HL-60/S4 treated with retinoic acid at 250 ng/mL for 4 days and 3 days (cell line): ENCODE data around the gene KRT75.

Source experiments
- in situ Hi-C: fragments of 300-500 bp; cut with MboI; formaldehyde crosslinking; loops from 2 replicates; pipeline ENCODE4 v1.7.0; 2022; ENCODE audit warnings: low sequenced_read_pairs

The KRT75 gene

DNA sequence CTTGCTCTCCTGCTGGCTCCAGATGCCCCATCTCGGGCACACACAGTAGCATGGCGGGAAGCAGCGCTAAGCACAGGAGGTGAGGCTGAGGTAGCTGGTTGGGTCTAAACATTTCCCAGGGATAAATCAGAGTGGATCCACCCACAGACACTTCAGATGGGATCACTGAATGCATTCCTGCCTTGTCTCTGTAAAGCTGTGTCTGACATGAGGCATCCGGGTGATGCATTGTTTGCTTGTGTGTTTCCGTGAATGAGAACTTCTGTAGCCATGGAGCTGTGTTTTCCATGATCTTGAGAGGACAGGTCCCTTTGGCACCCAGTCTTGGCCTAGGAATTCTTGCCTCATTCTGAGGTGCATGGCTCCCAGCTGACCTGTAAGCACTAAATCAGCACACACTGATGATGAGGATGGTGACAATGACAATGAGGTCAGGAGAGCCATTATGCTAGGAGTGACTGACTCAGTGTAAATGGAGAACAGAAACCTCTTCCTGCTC, 6.7 kb upstream of the KRT75 start:
- in situ Hi-C loops: no loop called here

DNA sequence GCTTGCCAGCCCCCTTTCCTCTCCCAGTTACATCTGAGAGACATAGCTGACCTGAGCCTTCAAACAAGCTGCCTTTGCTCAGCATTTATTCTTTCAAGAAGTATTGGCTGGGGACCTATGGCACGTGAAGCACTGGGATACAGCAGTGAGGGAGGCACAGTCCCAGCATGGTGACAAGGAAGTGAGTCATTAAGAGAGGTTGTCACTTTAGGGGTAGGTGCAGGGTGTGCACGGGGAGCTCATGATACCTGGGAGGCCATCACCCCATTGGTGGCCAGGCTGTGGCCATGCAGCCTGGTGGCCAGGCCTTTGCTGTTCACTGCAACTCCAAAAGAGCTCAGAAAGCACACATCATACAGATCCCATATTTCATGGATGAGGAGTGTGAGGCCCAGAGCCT, 5.7 kb upstream of the KRT75 start:
- in situ Hi-C loops: no loop called here

DNA sequence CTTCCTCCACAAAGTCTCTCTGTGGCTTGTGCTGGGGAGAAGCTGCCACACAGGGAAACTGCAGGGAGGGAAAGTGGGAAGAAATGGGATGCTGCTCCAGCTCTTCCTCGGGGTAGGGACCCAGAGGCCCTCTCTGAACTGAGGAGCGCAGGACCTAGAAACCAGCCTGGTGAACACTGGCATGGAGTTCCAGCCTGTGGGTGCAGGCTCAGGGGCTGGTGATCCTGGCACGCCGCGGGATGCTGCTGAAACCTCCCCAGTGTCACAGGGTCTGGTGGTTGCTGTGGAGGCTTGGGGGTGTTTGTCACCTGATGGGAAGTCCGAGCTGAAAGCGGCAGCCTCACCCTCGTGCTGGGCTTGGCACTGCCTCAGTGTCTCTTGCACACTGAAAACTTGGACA, 5.2 kb upstream of the KRT75 start:
- in situ Hi-C loops: no loop called here

DNA sequence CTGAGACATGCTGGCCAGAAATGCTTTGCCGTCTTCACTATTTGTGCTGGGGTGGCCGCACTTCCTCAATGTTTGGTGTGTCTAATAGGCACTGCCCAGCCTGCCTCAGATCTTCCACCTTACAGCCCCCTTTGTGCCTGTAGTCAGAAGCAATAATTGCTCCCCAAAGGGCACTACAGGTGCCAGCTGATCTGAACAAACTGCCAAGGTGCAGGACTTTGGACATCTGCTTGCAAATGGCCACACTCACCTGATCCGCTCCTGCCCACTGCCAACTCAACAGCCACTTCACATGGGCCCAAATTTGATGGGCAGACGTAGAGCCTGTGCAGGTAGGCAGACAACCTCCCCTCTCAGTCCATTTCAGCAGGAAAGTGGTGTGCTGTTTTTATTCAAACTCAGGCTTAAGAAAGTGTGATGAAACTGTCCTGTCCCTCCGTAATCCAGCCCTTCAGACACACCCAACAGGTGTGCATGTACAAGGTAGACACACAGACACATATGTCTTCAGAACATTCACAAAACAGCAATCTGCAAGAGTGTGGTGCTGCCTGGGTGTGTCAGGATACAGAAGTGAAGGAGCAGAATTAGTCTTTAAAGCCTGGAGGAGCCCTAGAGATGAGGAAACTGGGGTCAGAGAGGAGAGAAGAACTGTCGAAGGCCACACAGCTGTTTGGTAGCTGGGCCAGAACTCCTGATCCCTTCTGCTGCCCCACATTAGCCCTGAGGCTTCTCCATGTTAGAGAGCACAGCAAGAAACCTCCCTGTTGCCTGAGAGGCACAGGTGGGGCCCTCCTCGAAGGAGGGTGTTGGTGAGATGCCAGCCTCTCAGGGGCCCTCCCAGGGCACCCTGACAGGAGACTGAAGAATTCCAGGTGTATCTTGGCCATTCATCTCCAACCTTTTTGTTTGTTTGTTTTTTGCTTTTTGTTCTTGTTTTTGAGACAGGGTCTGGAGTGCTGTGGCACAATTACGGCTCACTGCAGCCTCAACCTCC, 4.4 kb upstream of the KRT75 start:
- in situ Hi-C loops: no loop called here

DNA sequence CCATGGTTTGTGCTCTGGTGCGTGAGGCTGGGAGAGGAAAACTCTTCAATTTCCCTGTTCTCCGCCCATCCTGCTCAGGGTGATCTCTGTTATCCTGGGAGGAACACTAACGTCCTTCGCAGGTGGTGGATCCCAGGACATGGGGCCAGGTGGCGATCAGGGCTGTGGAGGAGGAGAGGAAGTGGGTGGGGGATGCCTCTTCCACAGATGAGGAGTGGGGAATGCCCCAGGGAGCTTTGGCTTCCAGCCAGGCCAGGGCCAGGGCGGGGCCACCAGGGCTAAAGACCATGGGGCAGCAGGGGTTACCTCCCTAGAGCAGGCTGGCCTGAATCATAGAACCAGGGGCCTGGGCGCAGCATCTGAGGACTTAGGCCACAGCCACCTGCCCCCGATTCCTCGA, 3.3 kb upstream of the KRT75 start:
- in situ Hi-C loops: no loop called here

DNA sequence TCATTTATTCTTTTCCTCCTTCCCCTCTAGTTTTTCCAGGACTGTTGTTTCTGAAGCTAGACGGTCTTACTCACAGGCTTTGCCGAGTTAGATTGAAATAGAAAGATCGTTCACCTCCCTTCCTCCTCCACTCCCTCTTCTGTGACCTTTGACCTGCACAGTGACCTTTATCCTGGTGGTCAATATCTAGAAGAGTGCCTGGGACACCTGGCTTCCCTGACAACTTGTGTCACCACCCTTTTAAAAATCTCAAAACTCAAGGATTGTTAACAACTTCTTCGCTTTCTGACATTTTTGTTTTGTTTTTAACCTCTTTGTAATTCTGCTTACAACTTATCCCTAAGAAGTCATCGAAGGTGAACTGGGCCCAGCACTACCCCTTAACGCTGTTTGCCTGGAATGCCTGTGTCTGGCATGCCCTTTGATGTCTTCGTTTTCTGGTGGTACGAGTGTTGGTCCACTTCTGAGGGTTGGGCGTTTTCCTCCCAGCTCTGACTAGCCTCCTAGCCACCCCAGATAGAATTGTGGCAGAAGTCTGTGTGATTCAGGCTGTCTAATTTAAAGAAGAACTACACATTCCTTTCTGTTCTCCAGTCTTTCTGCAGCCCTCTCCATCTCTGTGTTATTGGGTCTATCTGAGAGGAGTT, 2.8 kb upstream of the KRT75 start:
- in situ Hi-C loops: no loop called here

DNA sequence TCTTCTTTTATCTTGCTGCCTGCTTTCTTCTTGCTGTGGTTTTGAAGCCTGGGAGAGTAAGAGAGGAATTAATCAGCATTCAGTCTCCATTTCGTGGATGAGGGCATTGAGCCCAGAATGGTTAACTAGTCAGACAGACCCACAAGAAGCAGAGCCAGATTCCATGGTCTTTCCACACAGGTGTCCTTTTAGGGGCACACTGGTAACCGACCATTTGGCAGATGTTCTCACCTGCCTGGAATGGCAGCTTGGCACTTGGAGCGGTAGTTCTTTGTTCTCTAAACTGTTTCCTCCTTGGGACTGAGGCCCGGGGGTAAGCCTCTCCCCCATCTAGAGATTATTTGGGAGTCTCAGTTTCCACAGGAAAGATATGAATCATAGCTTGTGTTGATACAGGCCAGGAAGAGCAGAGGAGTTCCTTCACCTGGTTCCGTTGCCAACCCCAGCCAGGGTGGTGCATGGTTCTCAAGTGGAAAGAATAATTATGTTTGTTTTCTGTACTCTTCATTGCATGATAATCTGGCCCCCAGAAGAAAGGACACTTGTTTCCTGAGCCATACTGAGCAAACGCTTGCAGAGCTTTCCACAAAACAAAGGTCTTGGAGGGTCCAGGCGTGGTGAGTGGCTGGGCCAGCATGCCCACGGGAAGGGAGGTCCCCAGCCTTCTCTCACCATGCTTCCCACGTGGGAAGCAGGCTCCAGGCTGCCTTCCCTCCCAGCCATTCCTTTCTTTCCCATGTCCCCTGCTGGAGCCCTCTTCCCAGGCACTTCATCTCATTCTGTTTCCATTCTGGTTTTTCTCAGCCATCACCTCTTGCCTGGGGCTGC, 2.0 kb upstream of the KRT75 start:
- in situ Hi-C loops: no loop called here

DNA sequence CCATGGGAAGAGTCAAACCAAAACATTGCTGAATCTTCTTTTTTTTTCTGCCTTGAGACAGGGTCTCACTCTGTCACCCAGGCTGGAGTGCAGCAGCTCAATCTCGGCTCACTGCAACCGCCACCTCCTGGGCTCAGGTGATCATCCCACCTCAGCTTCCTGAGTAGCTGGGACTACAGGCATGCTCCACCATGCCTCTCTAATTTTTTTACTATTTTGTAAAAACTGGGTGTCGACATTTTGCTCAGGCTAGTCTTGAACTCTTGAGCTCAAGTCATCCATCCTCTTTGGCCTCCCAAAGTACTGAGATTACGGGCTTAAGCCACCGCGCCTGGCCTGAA, 1.5 kb upstream of the KRT75 start:
- in situ Hi-C loops: no loop called here

DNA sequence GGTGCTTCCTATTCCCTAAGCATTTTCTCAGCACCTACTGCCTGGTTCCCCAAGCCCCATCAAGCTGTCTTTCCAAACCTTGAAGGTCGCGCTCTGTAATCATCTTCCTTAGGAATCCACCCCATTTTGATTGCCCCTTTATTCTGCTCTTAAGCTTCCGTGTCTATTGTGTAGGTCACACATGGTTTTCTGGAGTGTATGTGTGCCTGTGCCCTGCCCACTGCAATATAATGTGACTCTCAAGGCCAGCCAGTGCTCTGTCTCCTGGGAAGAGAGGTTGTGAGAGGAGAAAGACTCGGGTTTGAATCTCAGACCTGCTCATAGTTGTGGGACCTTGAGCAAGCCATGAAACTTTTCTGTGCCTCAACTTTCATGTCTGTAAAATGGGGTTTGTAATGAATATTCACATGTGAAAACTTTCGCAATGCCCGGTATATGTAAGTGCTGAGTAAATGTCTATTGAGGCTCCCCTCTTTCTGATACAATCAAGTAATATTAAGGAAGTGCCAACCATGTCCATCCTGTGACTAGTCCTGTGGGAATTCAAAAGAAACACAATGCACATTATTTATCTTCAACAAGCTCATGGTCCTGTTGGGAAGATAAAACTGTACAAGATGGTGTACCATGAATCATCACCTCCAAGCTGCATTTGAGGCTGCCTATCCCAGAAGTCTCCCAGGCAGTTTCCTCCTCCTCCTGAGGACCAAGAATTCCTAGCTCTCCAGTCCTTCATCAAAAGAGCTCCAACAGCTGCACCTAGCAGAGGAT, 774 bp upstream of the KRT75 start:
- in situ Hi-C loops: no loop called here

DNA sequence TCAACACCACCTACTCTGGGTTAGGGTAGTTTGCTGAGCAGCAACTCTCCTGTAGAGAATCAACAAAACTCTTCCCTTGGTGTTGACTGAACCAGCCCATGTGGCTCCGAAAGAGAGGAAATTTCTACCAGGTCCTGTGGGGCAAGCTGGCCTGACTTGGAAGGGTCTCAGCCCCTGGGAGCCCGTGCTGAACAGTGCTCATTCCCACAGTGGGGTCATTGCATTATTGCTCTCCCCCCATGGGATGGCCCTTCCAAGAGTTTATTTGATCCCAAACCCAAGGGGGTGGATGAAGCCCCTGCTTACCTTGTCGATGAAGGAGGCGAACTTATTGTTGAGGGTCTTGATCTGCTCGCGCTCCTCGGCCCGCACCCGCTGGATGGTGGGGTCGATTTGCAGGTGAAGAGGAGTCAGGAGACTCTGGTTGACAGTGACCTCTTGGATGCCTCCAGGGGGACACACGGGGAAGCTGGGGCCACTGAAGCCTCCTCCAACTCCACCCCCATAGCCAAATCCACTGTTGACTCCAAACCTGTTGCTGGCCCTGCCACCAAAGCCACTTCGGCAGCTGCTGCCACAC, 580 bp downstream of the KRT75 start:
- in situ Hi-C loops: no loop called here

DNA sequence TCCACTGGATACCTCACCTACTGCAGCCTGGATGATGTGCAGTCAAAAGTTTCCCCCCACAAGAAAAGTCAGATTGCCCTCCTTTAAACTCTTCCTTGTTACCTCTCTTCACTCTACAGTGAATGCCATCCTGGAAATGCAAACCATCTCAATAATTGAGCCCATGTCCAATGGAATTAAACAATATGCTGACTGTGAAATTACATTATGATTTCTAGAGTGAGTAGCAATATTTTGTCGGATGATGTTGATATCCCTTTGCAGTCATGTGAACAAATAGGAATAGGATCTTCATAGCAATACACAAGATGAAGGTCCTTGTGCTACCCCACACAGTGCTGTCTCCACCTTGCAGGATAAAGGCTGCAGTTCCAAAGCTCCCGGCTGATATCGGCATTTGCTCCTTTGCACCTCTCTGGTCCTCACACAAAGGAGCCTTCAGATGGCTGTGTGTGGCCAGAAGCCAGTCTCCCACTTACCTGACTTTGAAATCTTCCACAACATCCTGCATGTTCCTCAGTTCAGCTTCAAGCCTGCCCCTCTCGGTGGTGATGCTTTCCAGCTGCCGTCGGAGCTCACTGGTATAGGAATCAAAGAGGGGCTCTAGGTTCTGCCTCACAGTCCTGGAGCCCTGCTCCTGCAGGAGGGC, 1.5 kb downstream of the KRT75 start:
- in situ Hi-C loops: no loop called here

DNA sequence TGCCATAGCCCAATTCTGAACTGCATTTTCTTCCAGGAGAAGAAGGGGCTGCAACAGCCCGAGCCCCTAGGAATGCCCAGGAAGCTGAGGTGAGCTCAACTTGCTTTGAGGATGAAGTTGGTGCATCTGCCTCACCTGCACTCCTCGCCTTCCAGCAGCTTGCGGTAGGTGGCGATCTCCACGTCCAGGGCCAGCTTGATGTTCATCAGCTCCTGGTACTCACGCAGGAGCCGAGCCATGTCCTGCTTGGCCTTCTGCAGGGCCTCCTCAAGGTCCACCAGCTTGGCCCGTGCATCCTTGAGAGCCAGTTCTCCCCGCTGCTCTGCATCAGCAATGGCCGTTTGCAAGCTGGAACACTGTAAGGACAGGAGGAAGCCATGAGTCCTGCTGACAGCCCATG, 6.0 kb downstream of the KRT75 start:
- in situ Hi-C loops: no loop called here

DNA sequence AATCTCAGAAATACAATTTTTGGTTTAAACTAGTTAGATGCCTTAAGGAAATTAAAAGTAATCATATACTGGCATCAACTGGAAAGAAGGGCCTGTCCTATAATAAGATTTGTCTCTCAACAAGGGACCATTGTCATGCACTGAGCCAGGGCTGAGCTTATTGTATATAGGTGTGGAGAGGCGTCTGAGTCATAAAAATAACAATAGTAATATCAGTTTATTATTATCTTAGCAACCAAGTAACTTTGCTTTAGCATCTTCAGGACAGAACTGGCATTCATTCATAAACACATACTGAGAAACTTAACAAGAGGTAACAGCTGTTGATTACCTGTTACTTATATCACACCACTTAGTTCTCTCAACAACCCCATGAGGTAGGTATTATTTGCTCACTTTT, 7.1 kb downstream of the KRT75 start:
- in situ Hi-C loops: no loop called here

DNA sequence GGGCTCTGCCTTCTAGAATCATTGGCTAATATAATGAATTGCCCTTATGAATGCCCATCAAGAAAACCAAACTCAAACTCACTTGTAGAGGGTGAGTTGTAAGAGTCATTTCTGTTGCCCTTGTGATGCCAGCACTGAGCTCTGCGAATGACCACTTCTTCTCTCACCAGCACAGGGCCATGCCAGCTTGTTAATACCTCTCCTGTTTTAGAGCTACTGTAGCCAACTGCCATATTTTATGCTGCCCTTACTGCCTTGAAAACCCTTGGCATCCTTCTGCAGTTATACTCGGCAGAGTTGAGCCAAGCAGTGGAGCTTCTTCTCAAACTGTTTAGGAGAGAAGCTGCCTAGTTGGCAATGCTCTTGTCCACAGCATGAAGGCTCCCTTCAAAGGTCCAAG, 8.1 kb downstream of the KRT75 start:
- in situ Hi-C loops: no loop called here

DNA sequence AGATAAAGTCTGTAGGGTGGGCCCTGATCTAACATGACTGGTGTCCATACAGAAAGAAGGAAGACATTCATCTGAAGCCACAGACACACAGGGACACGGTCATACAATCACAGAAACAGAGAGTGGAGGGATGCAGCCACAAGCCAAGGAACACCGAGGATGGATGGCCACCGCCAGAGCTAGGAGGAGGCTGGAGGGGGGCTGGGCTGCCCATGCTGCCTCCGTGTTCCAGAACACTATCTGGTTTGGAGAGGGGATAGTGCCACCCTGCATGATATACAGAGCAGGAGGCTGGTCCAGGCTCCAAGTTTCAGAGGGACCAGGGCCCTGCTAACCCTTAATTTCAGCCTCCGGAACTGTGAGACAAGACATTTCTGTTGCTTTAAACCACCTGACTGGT, 8.7 kb downstream of the KRT75 start:
- in situ Hi-C loops: no loop called here

DNA sequence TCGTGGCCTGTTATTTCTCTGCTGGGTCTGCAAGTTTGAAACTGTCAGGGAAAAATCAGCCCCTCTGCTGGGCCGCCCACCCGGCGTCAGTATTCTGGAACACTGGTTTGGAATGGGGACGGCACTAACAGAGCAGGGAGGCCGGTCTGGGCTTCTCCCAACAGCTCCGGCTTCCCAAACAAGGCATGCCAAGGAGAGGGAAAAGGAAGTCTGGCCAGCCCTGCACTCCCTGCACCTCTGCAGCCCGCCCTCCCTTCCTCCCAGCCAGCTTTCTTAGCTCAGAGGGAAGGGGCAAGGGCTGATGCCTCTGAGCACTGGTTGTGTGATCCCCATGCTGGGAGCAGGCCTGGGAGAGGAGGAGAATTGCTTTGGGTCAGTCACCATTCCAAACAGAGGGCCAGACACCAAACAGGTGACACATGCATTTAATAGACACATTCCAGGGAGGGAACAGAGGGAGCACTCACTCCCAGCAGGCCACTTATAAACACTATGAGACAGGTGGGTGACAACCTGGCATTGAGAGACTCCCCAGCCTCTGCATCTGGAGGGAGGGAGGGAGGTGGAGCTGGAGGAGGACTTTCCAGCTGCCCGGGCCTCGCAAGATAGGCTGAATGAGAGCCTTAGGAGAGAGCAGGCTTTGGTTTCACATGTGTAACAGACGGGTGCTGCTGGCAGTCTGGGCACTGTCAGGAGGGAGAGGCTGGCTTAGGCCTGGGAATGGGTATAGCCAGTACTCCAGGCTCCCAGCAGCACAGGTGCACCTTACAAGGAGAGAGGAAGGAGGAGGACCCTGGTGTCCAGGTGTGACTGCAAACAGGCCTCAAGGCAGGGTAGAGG, 10.3 kb downstream of the KRT75 start:
- in situ Hi-C loops: no loop called here

DNA sequence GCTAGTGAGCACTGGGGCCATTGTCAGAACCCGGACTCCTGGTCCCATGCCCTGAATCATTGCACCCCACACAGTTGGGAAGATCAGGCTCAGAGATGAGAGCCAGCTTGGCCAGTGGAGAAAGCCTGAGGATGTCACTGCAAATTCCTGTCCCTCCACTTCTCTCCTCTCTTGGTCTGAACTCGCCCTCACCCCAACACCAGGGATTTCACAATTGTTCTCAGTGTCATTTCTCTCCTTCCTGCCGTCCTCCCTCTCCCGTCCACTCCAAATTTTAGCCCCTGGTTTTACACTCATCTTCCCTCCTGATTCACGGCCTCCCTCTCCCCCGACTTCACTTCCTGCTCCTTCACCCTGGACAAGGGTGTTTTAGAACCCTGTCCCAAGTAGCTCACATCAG, 11.1 kb downstream of the KRT75 start:
- in situ Hi-C loops: no loop called here

DNA sequence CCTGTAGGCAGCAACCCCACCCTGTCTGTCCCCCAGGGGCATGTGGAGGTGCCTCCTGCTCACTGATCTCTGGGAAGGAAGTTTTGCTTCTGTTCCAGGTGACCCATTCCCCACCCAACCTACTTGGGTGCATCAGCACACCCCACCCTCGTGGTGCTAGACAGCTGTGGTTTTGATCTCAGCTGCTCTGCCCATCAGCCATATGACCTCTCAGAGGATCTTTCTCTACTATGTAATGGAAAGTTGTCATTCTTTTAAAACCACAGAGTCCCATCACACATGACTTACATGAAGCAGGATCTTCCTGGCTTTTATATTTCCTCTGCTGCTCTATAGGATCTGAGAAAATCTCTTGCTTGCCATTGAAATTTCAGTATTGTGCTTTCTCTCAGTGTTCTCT, 14.5 kb downstream of the KRT75 start:
- in situ Hi-C loops: no loop called here

DNA sequence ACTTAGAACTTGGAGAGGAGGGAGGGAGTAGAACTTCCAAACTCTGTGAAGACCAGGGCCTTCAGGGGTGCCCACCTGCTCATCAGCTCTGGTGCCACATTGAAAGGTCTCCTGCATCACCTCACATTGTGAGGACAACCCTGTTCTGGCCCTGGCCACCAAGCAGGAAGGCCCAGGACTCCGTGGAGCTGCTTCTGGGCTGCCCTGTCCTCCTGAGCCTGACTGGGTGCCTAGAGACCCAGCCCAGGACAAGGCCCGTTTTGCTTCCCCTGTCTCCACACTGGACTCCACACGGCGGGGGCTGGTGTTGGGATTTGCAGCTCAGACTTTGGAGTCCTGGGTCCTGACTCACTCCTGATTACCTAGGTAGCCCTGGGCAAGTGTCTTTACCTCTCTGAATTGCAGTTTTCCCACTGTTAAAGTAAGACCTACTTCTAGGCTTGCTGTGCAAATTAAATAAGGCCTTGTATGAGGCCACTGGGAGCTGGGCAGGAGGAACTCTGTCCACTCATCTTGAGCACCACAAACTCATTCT, 15.5 kb downstream of the KRT75 start:
- in situ Hi-C loops: no loop called here
